Kidney (tissue), 14 donors: ENCODE data around the gene FGD6. TPM values are rescaled to one million over a fixed set of nuclear protein-coding genes. Genes with fewer than 3 reads are reported as not detected.

ENCODE experiments used
- DNase-seq, 5 donors: peaks; one replicate each; pipeline ENCODE4 v3.0.0-alpha.2; 2013 to 2020
- FAIRE-seq: peaks from 2 replicates; lab custom pipeline; 2012; peaks lifted over from hg19 to GRCh38; lab: Jason Lieb, UNC
- H3K27ac ChIP-seq, 2 donors: one replicate each; pipeline ENCODE4 v1.7.0; 2013; ENCODE audit warnings: low read depth in 2 of 2, low read length in 2 of 2, inconsistent platforms in 1 of 2
- H3K27me3 ChIP-seq: one replicate; pipeline ENCODE4 v1.7.1; 2013; ENCODE audit warnings: low read length, inconsistent platforms; ENCODE audit not compliant: control insufficient read depth, insufficient read depth
- H3K36me3 ChIP-seq, 3 donors: one replicate each; pipeline versions ENCODE4 v1.7.0 to v1.7.1; 2013; ENCODE audit warnings: low read length in 3 of 3, control low read depth in 1 of 3, inconsistent platforms in 1 of 3; ENCODE audit not compliant: insufficient read depth in 3 of 3, control insufficient read depth in 2 of 3
- H3K4me1 ChIP-seq, 3 donors: one replicate each; pipeline versions ENCODE4 v1.7.0 to v1.7.1; 2013; ENCODE audit warnings: low read length in 3 of 3, inconsistent platforms in 1 of 3, low read depth in 1 of 3; ENCODE audit not compliant: control insufficient read depth in 2 of 3, insufficient read depth in 2 of 3
- H3K4me3 ChIP-seq, 3 donors: one replicate each; pipeline versions ENCODE4 v1.7.0 to v1.8.1; 2013; ENCODE audit warnings: low read length in 3 of 3, control low read depth in 1 of 3, inconsistent platforms in 1 of 3
- H3K9ac ChIP-seq, 3 donors: one replicate each; pipeline versions ENCODE4 v1.7.0 to v1.7.1; 2013; ENCODE audit warnings: low read length in 3 of 3, control low read depth in 1 of 3, inconsistent platforms in 1 of 3
- H3K9me3 ChIP-seq, 3 donors: one replicate each; pipeline versions ENCODE4 v1.7.0 to v1.7.1; 2013; ENCODE audit warnings: low read length in 3 of 3, control low read depth in 1 of 3, inconsistent platforms in 1 of 3; ENCODE audit not compliant: control insufficient read depth in 2 of 3, insufficient read depth in 1 of 3
- intact Hi-C: fragments of 100-400 bp; cut with DNase I; formaldehyde crosslinking; loops from one replicate; pipeline ENCODE4 v1.11.1; 2022
- polyA plus RNA-seq: library from polyadenylated mRNA; stranded (reverse); fragments of 350-450 nt; fragmentation: Illumina TruSeq; extraction: RNeasy Lipid Tissue Mini Kit (QIAGEN cat#74804); gene quantifications from one replicate; pipeline ENCODE4 v1.2.3, GENCODE V29; 2014; ENCODE audit warnings: low read depth, low replicate concordance; ENCODE audit not compliant: insufficient read depth
- total RNA-seq: library from RNA; stranded (reverse); fragmentation: NEBNext Ultra II Directional; extraction: Animal tissue kit (Norgen Biotek cat#: 25700); gene quantifications from one replicate; pipeline ENCODE4 v1.2.1, GENCODE V29; 2021
- TF ChIP-seq, protein P1 (sequence below): IDR thresholded peaks from 3 replicates; pipeline ENCODE4 v1.5.1; 2012; ENCODE audit warnings: mild to moderate bottlenecking, moderate library complexity, borderline replicate concordance; ENCODE audit not compliant: insufficient read depth; ENCODE audit errors: extremely low read depth
- donor health status: control.
- donor health status: control.
- donor health status: control.
- donor health status: control.
- donor health status: control.
- donor health status: DM: yes; HTN: yes; CAD: no.
- donor health status: Normal renal cell carcinoma (clear cell type).

Gene FGD6
- total and polyA plus RNA-seq, 2 donors from 2014 or later = 1.2 to 19.8 TPM

- H3K27ac ChIP-seq = no peak overlapping the region
- FAIRE-seq = no peak
- TF ChIP-seq, protein P1, sequence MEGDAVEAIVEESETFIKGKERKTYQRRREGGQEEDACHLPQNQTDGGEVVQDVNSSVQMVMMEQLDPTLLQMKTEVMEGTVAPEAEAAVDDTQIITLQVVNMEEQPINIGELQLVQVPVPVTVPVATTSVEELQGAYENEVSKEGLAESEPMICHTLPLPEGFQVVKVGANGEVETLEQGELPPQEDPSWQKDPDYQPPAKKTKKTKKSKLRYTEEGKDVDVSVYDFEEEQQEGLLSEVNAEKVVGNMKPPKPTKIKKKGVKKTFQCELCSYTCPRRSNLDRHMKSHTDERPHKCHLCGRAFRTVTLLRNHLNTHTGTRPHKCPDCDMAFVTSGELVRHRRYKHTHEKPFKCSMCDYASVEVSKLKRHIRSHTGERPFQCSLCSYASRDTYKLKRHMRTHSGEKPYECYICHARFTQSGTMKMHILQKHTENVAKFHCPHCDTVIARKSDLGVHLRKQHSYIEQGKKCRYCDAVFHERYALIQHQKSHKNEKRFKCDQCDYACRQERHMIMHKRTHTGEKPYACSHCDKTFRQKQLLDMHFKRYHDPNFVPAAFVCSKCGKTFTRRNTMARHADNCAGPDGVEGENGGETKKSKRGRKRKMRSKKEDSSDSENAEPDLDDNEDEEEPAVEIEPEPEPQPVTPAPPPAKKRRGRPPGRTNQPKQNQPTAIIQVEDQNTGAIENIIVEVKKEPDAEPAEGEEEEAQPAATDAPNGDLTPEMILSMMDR = no peak
- no peaks in the 10 kb centered on the region for H3K27me3 ChIP-seq
- no peaks in the 10 kb centered on the region for H3K36me3 ChIP-seq
- no peak overlapping the region for H3K9ac ChIP-seq
- DNase-seq = no peak
- H3K9me3 ChIP-seq = no peaks in the 10 kb centered on the region
- H3K4me3 ChIP-seq = no peak overlapping the region
- intact Hi-C loops = no loop called here
- peaks cover 0 to 4% (median 4%) of the 10 kb centered on the region in 3 donors for H3K4me1 ChIP-seq
These were observed 3.3 kb downstream of the FGD6 start for GRCh38 chr12:95213928-95214327.

DNA sequence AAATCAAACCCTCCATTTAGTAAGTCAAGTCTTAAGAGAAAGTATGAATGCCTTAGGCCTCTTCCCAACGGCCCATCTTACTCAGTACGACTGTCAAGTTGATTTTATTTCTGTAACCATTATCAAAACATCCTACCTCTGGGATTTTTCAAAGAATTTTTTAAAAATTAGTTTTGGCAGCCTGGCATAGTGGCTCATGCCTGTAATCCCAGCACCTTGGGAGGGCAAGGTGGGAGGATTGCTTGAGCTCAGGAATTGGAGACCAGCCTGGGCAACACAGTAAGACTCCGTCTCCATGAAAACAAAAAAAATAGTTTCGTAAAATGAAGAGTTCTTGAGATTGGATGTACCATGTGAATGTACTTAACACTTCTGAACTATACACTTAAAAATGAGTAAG is 4.1 kb downstream of the FGD6 start:
- no peak for DNase-seq
- Histone ChIP-seq H3K27me3 (no peaks in the 10 kb centered on the region), H3K9me3 (no peaks in the 10 kb centered on the region), H3K4me3 (no peak overlapping the region), H3K36me3 (no peaks in the 10 kb centered on the region), H3K27ac (no peak overlapping the region), H3K4me1 (peaks cover 0 to 9% (median 6%) of the 10 kb centered on the region in 3 donors), H3K9ac (no peak overlapping the region)
- TF ChIP-seq, protein P1 = no peak
- intact Hi-C loops = no loop called here
- no peak for FAIRE-seq

GRCh38 chr12:95212586-95212985 is 4.7 kb downstream of the FGD6 start:
- peaks cover 0 to 9% (median 6%) of the 10 kb centered on the region in 3 donors for H3K4me1 ChIP-seq
- TF ChIP-seq, protein P1 = no peak
- no peak overlapping the region for H3K27ac ChIP-seq
- no peak overlapping the region for H3K9ac ChIP-seq
- H3K9me3 ChIP-seq = no peaks in the 10 kb centered on the region
- FAIRE-seq (no peak), DNase-seq (no peak)
- no peak overlapping the region for H3K4me3 ChIP-seq
- intact Hi-C loops = no loop called here
- no peaks in the 10 kb centered on the region for H3K27me3 ChIP-seq
- H3K36me3 ChIP-seq = no peaks in the 10 kb centered on the region

DNA sequence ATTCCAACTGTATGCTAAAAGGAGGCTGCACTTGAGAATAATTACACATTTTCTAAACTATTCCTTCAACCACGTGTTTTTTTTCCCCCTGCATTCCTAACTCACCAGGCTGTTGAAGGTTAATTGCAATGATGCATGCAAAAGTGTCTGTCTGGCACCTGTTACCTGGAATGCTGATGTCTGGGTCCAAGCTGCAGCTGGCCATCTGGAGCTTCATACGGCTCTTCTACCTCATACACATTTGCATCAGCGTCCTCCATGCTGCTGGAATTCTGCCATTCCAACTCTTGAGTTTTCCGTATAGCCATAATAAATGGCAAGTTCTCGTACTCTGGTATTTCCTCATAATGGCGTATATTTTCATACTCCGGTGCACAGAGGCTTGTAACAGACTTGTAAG is 8.6 kb downstream of the FGD6 start:
- no peak overlapping the region for H3K27ac ChIP-seq
- no peak for DNase-seq
- no peak overlapping the region for H3K9ac ChIP-seq
- peaks cover 0 to 12% (median 11%) of the 10 kb centered on the region in 3 donors for H3K4me1 ChIP-seq
- H3K4me3 ChIP-seq = no peak overlapping the region
- FAIRE-seq = no peak
- no peaks in the 10 kb centered on the region for H3K9me3 ChIP-seq
- H3K36me3 ChIP-seq = no peaks in the 10 kb centered on the region
- TF ChIP-seq, protein P1 = no peak
- intact Hi-C loops = no loop called here
- H3K27me3 ChIP-seq = no peaks in the 10 kb centered on the region
